ENCODE results near the gene CCNI.

Gene CCNI

DNA sequence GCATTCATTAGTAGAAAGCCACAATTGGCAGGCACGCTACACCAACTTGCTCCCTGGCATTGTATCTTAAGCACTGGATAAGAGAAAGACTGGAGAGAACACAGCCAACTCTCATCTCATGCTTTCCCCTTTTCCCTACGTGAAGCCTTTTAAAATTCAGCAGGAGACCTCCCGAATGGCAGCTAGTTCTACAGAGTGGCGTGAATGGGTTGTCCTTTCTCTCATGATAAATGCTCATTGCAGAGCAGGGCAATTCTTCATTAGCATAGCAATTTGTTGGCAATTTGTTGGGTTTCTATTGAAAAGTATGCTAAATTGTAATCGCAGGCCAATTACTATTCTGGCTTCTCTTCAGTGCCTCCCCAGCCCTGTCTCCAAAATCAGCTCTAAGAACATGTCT is 78.3 kb downstream of the CCNI start:
- Histone ChIP-seq H3K4me1 (peaks cover 7% of the 10 kb centered on the region), H3K4me2 (ENCODE audit: low read length) (no peak overlapping the region), H3K27ac (no peak overlapping the region), H3K27me3 (ENCODE audit: control insufficient read depth, insufficient read depth, low read length) (no peaks in the 10 kb centered on the region), H3K4me3 (ENCODE audit: low read depth, low read length) (no peak overlapping the region), H3K9me3 (ENCODE audit: control insufficient read depth, low read length) (no peaks in the 10 kb centered on the region), H2AFZ (no peak overlapping the region), H3K9ac (no peak overlapping the region), H3K36me3 (ENCODE audit: control insufficient read depth, insufficient read depth, low read length) (no peaks in the 10 kb centered on the region), H3K79me2 (no peaks in the 10 kb centered on the region)
- TF ChIP-seq, protein P1, sequence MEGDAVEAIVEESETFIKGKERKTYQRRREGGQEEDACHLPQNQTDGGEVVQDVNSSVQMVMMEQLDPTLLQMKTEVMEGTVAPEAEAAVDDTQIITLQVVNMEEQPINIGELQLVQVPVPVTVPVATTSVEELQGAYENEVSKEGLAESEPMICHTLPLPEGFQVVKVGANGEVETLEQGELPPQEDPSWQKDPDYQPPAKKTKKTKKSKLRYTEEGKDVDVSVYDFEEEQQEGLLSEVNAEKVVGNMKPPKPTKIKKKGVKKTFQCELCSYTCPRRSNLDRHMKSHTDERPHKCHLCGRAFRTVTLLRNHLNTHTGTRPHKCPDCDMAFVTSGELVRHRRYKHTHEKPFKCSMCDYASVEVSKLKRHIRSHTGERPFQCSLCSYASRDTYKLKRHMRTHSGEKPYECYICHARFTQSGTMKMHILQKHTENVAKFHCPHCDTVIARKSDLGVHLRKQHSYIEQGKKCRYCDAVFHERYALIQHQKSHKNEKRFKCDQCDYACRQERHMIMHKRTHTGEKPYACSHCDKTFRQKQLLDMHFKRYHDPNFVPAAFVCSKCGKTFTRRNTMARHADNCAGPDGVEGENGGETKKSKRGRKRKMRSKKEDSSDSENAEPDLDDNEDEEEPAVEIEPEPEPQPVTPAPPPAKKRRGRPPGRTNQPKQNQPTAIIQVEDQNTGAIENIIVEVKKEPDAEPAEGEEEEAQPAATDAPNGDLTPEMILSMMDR (IDR thresholded peaks at IDR 0.05) = no peak
